GM23248 (cell line): ENCODE results near the gene RET.

Source experiments
- EZH2 ChIP-seq: fragments of 200-600 bp; sonication (generic); IDR thresholded peaks from 2 replicates; pipeline ENCODE4 v1.6.1; 2018; ENCODE audit warnings: antibody characterized with exemption, mild to moderate bottlenecking; ENCODE audit not compliant: insufficient read depth, poor library complexity, severe bottlenecking
- EZH2phosphoT487 ChIP-seq: fragments of 200-600 bp; sonication (generic); IDR thresholded peaks from 2 replicates; pipeline ENCODE4 v1.6.1; 2018; ENCODE audit warnings: antibody characterized with exemption, moderate library complexity, mild to moderate bottlenecking, low read depth; ENCODE audit not compliant: insufficient read depth

GRCh38 chr10:43048301-43049051, 28.4 kb upstream of the RET start:
- TF ChIP-seq EZH2 (no peak), EZH2phosphoT487 (no peak)
